OCI-LY7 (cell line): ENCODE results near the gene GGCT. TPM values are rescaled to one million over a fixed set of nuclear protein-coding genes. Genes with fewer than 3 reads are reported as not detected.
"Not testable (repeated sequence)": the region's sequence is repeated elsewhere in the genome, so short reads cannot be mapped to it uniquely, and the experiment has no call there.

ENCODE experiments used
- BruUV-seq: library from RNA; stranded (reverse); fragments of 400-500 nt; replicated peaks from 2 replicates; lab custom pipeline; 2021; lab: Mats Ljungman, UMichigan
- CTCF ChIA-PET: fragments of 300-600 bp; sonication (Branson Sonifier 250); formaldehyde crosslinking; loops from one replicate; lab custom pipeline; 2022; ENCODE audit warnings: antibody characterized with exemption; ENCODE audit not compliant: unreplicated experiment; lab: Charles Lee
- POLR2A ChIA-PET: fragments of 300-600 bp; sonication (Branson Sonifier 250); formaldehyde crosslinking; loops from one replicate; lab custom pipeline; 2022; ENCODE audit warnings: antibody characterized with exemption; lab: Charles Lee
- DNase-seq: peaks from one replicate; pipeline ENCODE4 v3.0.0-alpha.2; 2015; ENCODE audit warnings: low spot score
- H2AFZ ChIP-seq: fragments of 200-600 bp; sonication (generic), shearing (Covaris generic); 2 replicates; pipeline ENCODE4 v1.6.1; 2014; ENCODE audit warnings: mild to moderate bottlenecking, antibody characterized with exemption, low read length, moderate library complexity
- H3K27ac ChIP-seq: fragments of 200-600 bp; sonication (generic); 2 replicates; pipeline ENCODE4 v1.5.1; 2014; ENCODE audit warnings: mixed run types, low read depth, mild to moderate bottlenecking, moderate library complexity, low read length, inconsistent platforms; ENCODE audit not compliant: poor library complexity, severe bottlenecking
- H3K36me3 ChIP-seq: fragments of 200-600 bp; sonication (generic); 2 replicates; pipeline ENCODE4 v1.6.1; 2014; ENCODE audit warnings: mild to moderate bottlenecking, antibody characterized with exemption, low read length, moderate library complexity, mixed read lengths; ENCODE audit not compliant: insufficient read depth
- H3K4me1 ChIP-seq: fragments of 200-600 bp; sonication (generic); 2 replicates; pipeline ENCODE4 v1.5.1; 2014; ENCODE audit warnings: mild to moderate bottlenecking, low read length; ENCODE audit not compliant: insufficient read depth, poor library complexity, severe bottlenecking
- H3K4me2 ChIP-seq: fragments of 200-600 bp; sonication (generic); 2 replicates; pipeline ENCODE4 v1.6.1; 2014; ENCODE audit warnings: mild to moderate bottlenecking, low read length
- H3K4me3 ChIP-seq: fragments of 200-600 bp; sonication (generic); 2 replicates; pipeline ENCODE4 v1.5.1; 2014; ENCODE audit warnings: mild to moderate bottlenecking, low read depth, low read length; ENCODE audit not compliant: poor library complexity, severe bottlenecking
- H3K79me2 ChIP-seq: fragments of 200-600 bp; sonication (generic); 2 replicates; pipeline ENCODE4 v1.6.1; 2016; ENCODE audit warnings: low read depth, mild to moderate bottlenecking, low read length, moderate library complexity, mixed read lengths; ENCODE audit not compliant: insufficient read depth
- H3K9me2 ChIP-seq: fragments of 200-600 bp; sonication (generic); 2 replicates; pipeline ENCODE4 v1.6.1; 2016; ENCODE audit warnings: mild to moderate bottlenecking, low read length, mixed read lengths; ENCODE audit not compliant: insufficient read depth
- H3K9me3 ChIP-seq: fragments of 200-600 bp; sonication (generic); 2 replicates; pipeline ENCODE4 v1.6.1; 2014; ENCODE audit warnings: mild to moderate bottlenecking, mixed run types, low read length, mixed read lengths
- H4K20me1 ChIP-seq: fragments of 200-600 bp; sonication (generic); 2 replicates; pipeline ENCODE4 v1.6.1; 2014; ENCODE audit warnings: mild to moderate bottlenecking, antibody characterized with exemption, low read length, moderate library complexity, mixed read lengths; ENCODE audit not compliant: insufficient read depth
- CTCF ChIP-seq: fragments of 200-600 bp; sonication (generic); conservative IDR thresholded peaks from 2 replicates; pipeline ENCODE4 v1.5.1; 2014; ENCODE audit warnings: mild to moderate bottlenecking, antibody characterized with exemption, low read length, moderate library complexity, mixed read lengths
- EZH2phosphoT487 ChIP-seq: fragments of 200-600 bp; sonication (generic); IDR thresholded peaks from 2 replicates; pipeline ENCODE4 v1.6.1; 2018; ENCODE audit warnings: low read depth, borderline replicate concordance, mild to moderate bottlenecking, mixed run types, antibody characterized with exemption, low read length, moderate library complexity, mixed read lengths
- intact Hi-C: fragments of 100-400 bp; cut with micrococcal nuclease; formaldehyde crosslinking; loops from one replicate; pipeline ENCODE4 v1.10.0; 2022; ENCODE audit not compliant: unreplicated experiment
- total RNA-seq, 2 experiments: library from RNA; depleted of rRNA in 1 of 2; stranded (reverse); fragments of >200 nt in 1 of 2; shearing (Covaris generic) in 1 of 2; gene quantifications; 2 replicates each; pipeline ENCODE4 v1.2.3, GENCODE V29; 2014 to 2022

The GGCT gene
- total RNA-seq, 2 experiments from 2014 or later = 70.3 to 81.3 TPM

- no peak overlapping the region for H2AFZ ChIP-seq
- no TSS peak for BruUV-seq
- no peaks in the 10 kb centered on the region for H3K9me2 ChIP-seq
- no peak overlapping the region for H3K27ac ChIP-seq
- H4K20me1 ChIP-seq = no peaks in the 10 kb centered on the region
- H3K4me2 ChIP-seq = no peak overlapping the region
- H3K4me3 ChIP-seq = no peak overlapping the region
- no peaks in the 10 kb centered on the region for H3K4me1 ChIP-seq
- H3K36me3 ChIP-seq = no peaks in the 10 kb centered on the region
- ChIA-PET CTCF (interaction anchor here (1.1 kb wide), 1 partner anchor 35 kb away, joined by 3 read pairs; no protein-coding TSS in a partner anchor), POLR2A (interaction anchor here (0.6 kb wide), 1 partner anchor 29 kb away, joined by 3 read pairs; no protein-coding TSS in a partner anchor)
- DNase-seq = no peak
- TF ChIP-seq CTCF = no peak
- TF ChIP-seq EZH2phosphoT487 = no peak
- H3K9me3 ChIP-seq = no peaks in the 10 kb centered on the region
- no peaks in the 10 kb centered on the region for H3K79me2 ChIP-seq
- intact Hi-C loops = no loop called here
These were observed 24.1 kb upstream of the GGCT start for GRCh38 chr7:30528779-30529178.

- H3K36me3 ChIP-seq, H3K79me2 ChIP-seq, H3K4me2 ChIP-seq, H3K9me2 ChIP-seq, BruUV-seq, intact Hi-C loops, H3K4me1 ChIP-seq, DNase-seq, H4K20me1 ChIP-seq, H3K4me3 ChIP-seq, CTCF ChIA-PET, H2AFZ ChIP-seq, H3K9me3 ChIP-seq, H3K27ac ChIP-seq: not testable (repeated sequence)
- POLR2A ChIA-PET = interaction anchor here (0.5 kb wide), 1 partner anchor 260 kb away, joined by 3 read pairs; no protein-coding TSS in a partner anchor
These were observed 22.7 kb upstream of the GGCT start for GRCh38 chr7:30527297-30527696.

- no peak overlapping the region for H2AFZ ChIP-seq
- CTCF ChIA-PET = no interaction called here
- H3K79me2 ChIP-seq = no peaks in the 10 kb centered on the region
- TF ChIP-seq EZH2phosphoT487 (no peak), CTCF (no peak)
- no peak overlapping the region for H3K4me2 ChIP-seq
- H3K4me1 ChIP-seq = peaks cover 5% of the 10 kb centered on the region
- no peaks in the 10 kb centered on the region for H3K9me2 ChIP-seq
- POLR2A ChIA-PET = no interaction called here
- no peaks in the 10 kb centered on the region for H3K9me3 ChIP-seq
- no peaks in the 10 kb centered on the region for H4K20me1 ChIP-seq
- intact Hi-C loops = no loop called here
- H3K36me3 ChIP-seq = no peaks in the 10 kb centered on the region
- DNase-seq = no peak
- H3K27ac ChIP-seq = no peak overlapping the region
- no peak overlapping the region for H3K4me3 ChIP-seq
- no TSS peak for BruUV-seq
These were observed 21.5 kb upstream of the GGCT start for GRCh38 chr7:30526163-30526562.
